Measurements from ENCODE around the gene DSE.

GRCh38 chr6:116444092-116444491 lies 73.3 kb downstream of the DSE start:
- TF ChIP-seq CTCF (IDR thresholded peaks at IDR 0.05) (peak in 3 of 6 experiments; percentile 39 to 59 (median 46)), POLR2A (IDR thresholded peaks at IDR 0.05) (no peak)
